K562 (cell line): ENCODE data around the gene CRIM1.
A peak's percentile ranks its signal among the peaks of the same experiment; 100 is the strongest.

Experiments
- BDP1 ChIP-seq: IDR thresholded peaks from 3 replicates; pipeline ENCODE4 v1.6.1; 2011; ENCODE audit not compliant: insufficient read length, insufficient read depth
- CREM ChIP-seq: IDR thresholded peaks from 2 replicates; pipeline ENCODE4 v1.6.1; 2014; ENCODE audit warnings: antibody characterized with exemption, low read depth
- CTCF ChIP-seq, 3 experiments: IDR thresholded peaks in 2 of 3; conservative IDR thresholded peaks in 1 of 3; 2 replicates each; pipeline ENCODE4 v1.5.1; 2011 to 2012; ENCODE audit warnings: low read length in 3 of 3, mild to moderate bottlenecking in 3 of 3, control low read depth in 2 of 3, improper control_type of control experiment in 1 of 3, inconsistent platforms in 1 of 3, low read depth in 1 of 3, mixed read lengths in 1 of 3, moderate library complexity in 1 of 3; ENCODE audit not compliant: insufficient read depth in 2 of 3
- FOXK1 ChIP-seq: sonication (generic); formaldehyde crosslinking; IDR thresholded peaks from 2 replicates; pipeline ENCODE4 v1.8.0; 2022; ENCODE audit warnings: missing genetic modification reagents, mild to moderate bottlenecking, borderline replicate concordance
- IRF9 ChIP-seq: fragments of 450-650 bp; IDR thresholded peaks from 2 replicates; pipeline ENCODE4 v1.6.1; 2016; ENCODE audit warnings: missing biosample characterization, missing genetic modification characterization
- NFIC ChIP-seq: fragments of 450-650 bp; IDR thresholded peaks from 2 replicates; pipeline ENCODE4 v1.6.1; 2017; ENCODE audit warnings: mild to moderate bottlenecking, inconsistent platforms
- POLR2AphosphoS2 ChIP-seq: IDR thresholded peaks from 2 replicates; pipeline ENCODE4 v1.6.1; 2012; ENCODE audit warnings: low read length, improper control_type of control experiment
- POLR3A ChIP-seq: IDR thresholded peaks from 2 replicates; pipeline ENCODE4 v1.6.1; 2011; ENCODE audit warnings: borderline replicate concordance, mild to moderate bottlenecking, moderate library complexity; ENCODE audit not compliant: insufficient read length, insufficient read depth; ENCODE audit errors: extremely low read depth
- SETDB1 ChIP-seq: IDR thresholded peaks from one replicate; pipeline ENCODE4 v1.6.1; 2012; ENCODE audit warnings: low read length, control low read depth, inconsistent platforms
- SMAD1 ChIP-seq: fragments of 150-350 bp; IDR thresholded peaks from 2 replicates; pipeline ENCODE4 v1.6.1; 2014; ENCODE audit warnings: low read length, low read depth; ENCODE audit not compliant: partially characterized antibody
- SRSF3 ChIP-seq: fragments of 200-400 bp; formaldehyde crosslinking; IDR thresholded peaks from 2 replicates; pipeline ENCODE4 v1.6.1; 2016; ENCODE audit warnings: mild to moderate bottlenecking, low read length, moderate library complexity; ENCODE audit not compliant: insufficient read depth

- TF ChIP-seq SMAD1 (no peak), SRSF3 (no peak), IRF9 (tag) (no peak), CTCF (IDR thresholded peaks at IDR 0.05 in 2 of 3, conservative IDR thresholded peaks at IDR 0.05 in 1 of 3; ENCODE audit: insufficient read depth in 2 of 3, low read depth in 1 of 3, low read length in 3 of 3) (peak in 2 of 3 experiments; percentile 18 to 31; a peak in 3 of 6 replicates), FOXK1 (CRISPR knock-in tag) (no peak), POLR3A (no peak), POLR2AphosphoS2 (no peak), NFIC (no peak), SETDB1 (no peak), BDP1 (no peak), CREM (no peak)
These were observed 189.2 kb downstream of the CRIM1 start for GRCh38 chr2:36544638-36545338.
